SIG-M5 treated with dmso at 0.1 percent for 504 hours (cell line): ENCODE results near the gene MIGA2.
"Not testable (repeated sequence)": the region's sequence is repeated elsewhere in the genome, so short reads cannot be mapped to it uniquely, and the experiment has no call there.

ENCODE experiments used
- DNase-seq: peaks from one replicate; lab custom pipeline; 2025; ENCODE audit not compliant: unreplicated experiment; lab: John Stamatoyannopoulos, UW

MIGA2 gene

GRCh38 chr9:129035838-129036237 lies 588 bp upstream of the MIGA2 start:
- not testable (repeated sequence) for DNase-seq

GRCh38 chr9:129036923-129037766 lies 719 bp downstream of the MIGA2 start:
- DNase-seq, result no peak

DNA sequence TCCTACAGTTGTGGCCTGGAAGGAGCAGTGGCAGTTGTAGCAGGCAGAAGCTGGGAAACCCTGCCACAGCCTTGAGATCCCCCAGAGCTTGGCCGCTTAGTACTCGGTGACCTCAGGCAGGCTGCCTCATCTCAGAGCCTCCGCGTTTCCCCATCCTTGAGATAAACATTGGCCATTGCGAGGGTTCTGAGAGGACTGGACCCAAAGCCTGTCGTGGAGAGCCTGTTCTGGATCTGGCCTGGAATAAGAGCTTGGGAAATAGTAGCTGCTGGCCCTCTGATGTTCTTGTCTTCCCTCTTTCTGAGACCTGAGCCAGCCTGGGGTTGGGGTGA lies 1.3 kb downstream of the MIGA2 start:
- DNase-seq, result no peak

DNA sequence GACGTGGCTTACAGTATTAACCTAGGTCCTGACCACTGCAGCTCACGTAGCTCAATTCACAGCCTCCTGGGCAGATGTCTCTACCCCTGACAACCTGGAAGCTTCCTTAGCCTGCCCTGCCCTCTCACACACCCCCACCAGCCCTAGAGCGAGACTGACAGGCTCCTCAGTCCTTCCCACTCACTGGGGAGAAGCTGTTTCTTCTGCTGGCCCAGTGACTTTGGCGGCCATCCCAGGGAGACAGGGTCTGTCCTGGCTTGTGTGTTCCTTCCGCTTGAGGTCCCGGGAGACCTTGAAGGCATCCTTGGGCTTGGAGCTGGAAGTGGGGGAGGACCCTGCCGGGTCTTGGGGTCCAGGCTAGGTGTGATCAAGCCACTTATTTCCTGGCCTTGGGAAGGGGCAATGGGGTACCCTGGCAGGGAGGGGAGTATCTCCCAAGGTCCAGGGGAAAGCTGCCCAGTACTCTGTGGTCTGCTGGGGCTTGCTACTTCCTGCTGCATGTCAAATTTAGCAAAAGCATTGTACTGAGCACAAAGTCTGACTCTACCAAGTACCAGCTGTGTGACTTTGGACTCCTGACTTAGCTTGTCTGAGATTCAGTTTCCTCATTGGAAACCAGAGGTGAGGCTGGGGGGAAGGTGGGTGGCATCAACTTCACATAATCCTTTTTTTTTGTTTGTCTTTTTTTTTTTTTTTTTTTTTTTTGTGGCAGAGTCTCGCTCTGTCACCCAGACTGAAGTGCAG lies 1.9 kb downstream of the MIGA2 start:
- no peak for DNase-seq

- no peak for DNase-seq
These were observed 3.8 kb downstream of the MIGA2 start for GRCh38 chr9:129040113-129040643.

DNA sequence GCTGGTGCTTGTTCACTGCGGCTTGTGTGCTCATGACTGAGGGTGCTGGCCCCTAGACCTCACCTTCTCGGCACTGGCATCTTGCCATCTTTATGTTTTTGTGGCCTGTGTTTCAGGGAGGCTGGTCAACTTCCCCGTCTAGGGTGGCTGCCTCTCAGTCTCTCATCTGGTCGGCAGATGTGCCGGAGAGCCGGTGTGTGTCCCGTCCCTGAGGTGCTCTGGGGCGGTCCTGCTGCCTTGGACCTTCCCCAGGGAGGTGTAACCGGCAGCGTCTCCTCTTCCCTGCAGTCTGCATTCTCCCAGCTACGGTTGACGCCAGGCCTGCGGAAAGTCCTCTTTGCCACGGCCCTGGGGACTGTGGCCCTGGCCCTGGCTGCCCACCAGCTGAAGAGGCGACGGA lies 5.6 kb downstream of the MIGA2 start:
- DNase-seq, result no peak

GRCh38 chr9:129052592-129052991 lies 16.2 kb downstream of the MIGA2 start:
- DNase-seq, result no peak

DNA sequence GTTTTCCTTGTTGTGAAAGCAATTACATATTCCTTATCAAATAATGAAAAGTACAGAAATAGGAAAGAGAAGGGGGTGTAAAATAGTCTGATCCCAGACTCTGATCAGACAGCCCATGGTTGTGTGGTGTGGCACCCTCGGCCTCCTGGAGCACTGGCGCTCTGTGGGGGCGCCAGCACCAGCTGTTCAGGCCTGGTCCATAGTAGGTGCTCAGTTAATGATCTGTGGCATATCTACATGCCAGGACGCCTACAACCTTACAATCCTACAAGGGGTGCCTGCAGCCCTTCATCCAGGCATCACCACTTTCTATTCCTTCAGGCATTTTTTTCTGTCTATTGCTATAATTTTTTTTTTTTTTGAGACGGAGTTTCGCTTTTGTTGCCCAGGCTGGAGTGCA lies 16.6 kb downstream of the MIGA2 start:
- DNase-seq, result no peak

DNA sequence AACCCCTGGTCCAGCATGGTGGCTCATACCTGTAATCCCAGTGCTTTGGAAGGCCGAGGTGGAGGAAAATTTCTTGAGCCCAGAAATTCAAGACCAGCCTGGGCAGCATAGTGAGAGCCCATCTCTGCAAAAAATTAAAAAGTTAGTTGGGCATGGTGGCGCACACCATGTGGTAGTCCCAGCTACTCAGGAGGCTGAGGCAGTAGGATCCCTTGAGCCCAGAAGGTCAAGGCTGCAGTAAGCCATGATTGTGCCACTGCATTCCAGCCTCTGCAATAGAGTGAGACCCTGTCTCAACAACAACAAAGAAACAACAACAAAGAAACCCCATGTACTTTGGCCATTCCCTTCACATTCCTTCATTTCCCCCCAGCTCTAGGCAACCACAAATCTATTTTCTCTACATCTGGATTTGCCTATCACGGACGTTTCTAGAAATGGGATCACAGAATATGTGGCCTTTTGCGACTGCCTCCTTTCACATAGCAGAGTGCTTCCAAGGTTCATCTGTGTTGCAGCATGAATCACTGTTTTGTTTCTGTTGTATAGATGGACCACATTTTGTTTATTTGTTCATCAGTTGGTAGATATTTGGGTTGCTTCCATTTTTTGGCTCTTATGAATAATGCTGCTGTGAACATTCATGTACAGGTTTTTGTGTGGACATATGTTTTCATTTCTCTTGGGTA lies 17.9 kb downstream of the MIGA2 start:
- no peak for DNase-seq

DNA sequence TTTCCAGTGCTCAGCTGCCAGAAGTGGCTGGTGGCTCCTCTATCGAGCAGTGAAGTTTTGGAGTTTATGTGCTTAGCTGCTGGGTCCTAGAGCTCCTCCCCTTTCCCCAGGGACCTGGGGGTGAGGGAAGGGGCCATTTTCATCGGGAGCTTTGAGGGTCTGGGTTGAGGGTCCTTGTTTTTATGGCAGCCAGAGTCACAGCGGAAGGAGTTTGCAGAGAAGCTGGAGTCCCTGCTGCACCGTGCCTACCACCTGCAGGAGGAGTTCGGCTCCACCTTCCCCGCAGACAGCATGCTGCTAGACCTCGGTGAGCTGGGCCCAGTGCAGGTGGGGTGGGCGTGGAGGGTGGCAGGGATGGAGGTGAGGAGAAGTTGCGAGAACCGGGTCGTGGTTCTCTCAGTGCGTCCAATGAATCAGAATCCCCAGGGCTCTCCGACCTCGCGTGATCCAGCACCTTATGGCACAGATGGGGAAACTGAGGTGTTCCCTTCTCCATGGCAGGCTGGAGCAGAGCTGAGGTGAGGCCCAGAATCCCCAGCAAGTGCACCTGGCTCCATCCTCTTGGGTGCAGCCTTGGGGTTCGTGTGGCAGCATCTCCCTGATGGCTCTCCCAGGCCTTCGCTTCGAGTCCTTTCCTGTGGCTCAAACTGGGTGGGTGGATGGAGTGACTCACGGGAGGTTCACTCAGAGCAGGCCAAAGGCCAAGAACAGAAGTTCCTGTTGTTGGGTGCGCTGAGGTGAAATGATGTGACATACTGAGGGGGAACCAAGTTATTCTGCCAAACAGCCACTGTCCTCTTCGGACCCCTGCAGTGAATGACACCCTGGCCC lies 22.8 kb downstream of the MIGA2 start:
- no peak for DNase-seq

DNA sequence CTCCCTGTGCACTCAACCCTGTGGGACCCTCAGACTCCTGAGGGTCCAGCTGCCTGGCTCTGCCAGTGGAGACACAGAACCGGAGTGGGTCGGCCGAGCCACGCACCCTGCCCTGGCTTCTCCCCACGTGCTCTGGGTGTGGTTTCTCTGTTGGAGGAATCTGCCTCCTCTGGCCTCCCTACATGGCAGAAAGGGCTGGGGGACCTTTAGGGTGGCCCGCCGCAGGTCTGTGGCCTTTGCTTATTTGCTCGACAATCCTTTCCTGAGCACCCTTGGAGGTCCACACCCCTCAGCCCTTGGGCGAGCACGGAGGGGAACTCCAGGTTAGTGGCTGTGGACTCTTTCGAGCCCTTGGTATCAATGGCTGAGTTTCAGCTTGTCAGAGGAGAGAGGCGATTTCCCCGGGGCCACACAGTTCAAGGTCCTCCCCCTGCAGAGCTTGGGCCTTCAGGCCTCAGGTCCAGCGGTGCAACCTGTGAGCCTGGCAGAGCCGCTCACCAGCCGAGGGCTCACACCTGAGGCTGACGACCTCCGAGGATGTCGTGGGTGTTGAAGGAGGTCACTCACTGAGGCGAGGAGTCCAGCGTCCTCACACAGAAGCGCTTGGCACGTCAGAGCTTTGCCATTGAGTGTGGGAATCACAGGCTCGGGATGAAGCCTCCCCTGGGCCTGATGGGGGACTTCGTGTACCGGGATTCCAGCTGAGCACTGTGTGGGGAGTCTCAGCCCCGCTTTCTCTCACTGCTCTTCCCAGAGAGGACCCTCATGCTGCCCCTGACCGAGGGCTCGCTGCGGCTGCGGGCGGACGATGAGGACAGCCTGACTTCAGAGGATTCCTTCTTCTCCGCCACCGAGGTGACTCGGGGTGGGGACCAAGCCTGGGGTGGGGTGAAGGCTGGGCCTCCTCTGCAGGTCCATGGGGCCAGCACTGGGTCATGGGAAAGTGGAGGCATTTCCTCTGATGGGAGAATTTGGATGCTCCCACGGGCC lies 23.7 kb downstream of the MIGA2 start:
- DNase-seq, result no peak

- DNase-seq, result no peak
These were observed 24.6 kb downstream of the MIGA2 start for GRCh38 chr9:129060991-129061390.

DNA sequence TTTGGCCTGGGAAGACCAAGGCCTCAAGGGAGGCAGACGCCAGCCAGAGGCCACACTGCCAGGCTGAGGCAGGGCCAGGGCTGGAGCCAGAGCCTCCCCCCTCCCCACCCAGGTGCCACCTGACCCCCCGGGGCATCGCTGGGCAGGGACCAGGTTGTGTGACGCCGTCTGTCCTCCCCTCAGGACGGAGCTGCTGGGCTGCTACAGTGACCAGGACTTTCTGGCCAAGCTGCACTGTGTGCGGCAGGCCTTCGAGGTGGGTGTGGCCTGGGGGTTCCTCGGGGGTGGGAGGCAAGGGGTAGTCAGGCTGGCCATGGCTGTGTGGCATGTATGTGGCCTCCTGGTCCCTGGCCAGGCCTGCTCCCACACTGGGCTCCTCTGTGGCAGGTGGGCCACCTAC lies 26.6 kb downstream of the MIGA2 start:
- no peak for DNase-seq

DNA sequence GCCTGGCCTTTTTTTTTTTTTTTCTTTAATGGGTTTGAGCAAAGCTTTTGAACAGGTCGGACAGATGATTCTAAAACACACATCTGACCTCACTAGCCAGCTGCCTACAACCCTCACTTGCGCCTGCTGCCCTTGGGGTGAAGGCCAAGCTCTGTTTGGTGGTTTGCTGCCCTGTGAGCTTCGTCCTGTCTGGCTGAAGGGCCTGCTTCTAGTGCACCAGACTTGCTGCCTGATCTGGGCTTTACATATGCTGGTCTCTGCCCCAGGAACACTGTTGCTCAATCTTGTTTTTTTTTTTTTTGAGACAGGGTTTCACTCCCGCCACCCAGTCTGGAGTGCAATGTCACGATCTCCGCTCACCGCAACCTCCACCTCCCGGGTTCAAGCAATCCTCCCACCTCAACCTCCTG lies 28.1 kb downstream of the MIGA2 start:
- no peak for DNase-seq

GRCh38 chr9:129068110-129068509 lies 31.7 kb downstream of the MIGA2 start:
- no peak for DNase-seq

DNA sequence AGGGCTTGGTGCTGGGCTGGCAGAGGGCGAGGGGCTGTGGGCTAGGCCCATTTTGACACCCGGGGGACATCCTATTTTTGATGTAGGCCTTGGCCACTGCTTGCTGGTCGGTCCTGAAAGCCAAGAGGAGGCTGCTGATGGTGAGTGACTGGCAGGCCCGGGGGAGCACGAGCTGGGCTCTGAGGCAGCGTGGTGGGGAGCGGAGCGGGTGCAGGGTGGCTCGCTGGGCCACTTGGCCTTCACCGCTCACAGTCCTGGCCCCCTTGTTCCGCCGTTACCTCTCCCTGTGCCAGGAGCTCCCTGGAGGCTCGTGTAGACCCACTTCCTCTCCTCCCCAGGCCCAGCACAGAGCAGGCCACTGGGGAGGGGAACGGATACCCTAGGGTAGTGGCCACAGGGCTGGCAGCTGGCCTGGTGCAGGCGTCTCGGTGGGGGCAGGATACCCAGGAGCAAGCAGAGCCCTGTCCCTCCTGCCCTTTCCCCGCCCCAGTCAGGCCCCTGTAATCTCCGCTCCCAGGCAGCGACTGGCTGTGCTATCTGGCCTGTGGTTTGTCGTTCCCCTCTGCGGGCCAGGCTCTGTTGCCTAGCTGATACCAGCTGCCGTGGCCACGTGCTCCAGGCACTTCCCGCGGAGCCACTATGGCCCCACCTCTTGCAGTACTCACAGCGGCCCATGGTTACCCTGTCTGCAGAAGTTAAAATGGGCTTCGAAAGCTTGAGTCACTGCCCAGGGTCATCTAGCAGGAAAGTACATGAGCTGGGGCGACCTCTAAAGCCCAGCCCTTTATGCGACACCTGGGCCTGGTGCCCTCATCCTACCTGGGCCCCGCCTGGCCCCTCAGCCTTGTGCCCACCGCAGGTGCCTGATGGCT lies 32.8 kb downstream of the MIGA2 start:
- DNase-seq, result peak; percentile 52

GRCh38 chr9:129069862-129070641 lies 33.6 kb downstream of the MIGA2 start:
- DNase-seq, result no peak
